Astrocyte of the cerebellum (primary cell): Measurements from ENCODE around the gene RTN4IP1.

Experiments used
- DNase-seq: peaks from one replicate; pipeline ENCODE4 v3.0.0-alpha.2; 2011; ENCODE audit warnings: low read depth
- H3K4me3 ChIP-seq: 2 replicates; pipeline ENCODE4 v1.5.1; 2011; ENCODE audit warnings: mild to moderate bottlenecking, low read depth, low read length, moderate library complexity
- in situ Hi-C: cut with HindIII; loops from 2 replicates; pipeline ENCODE4 v1.10.0; 2017; ENCODE audit warnings: low sequenced_read_pairs
- TF ChIP-seq, protein P1 (sequence below): IDR thresholded peaks from 2 replicates; pipeline ENCODE4 v1.5.1; 2012; ENCODE audit warnings: low read length, low read depth, moderate library complexity, mild to moderate bottlenecking; ENCODE audit errors: missing control alignments

The RTN4IP1 gene

DNA sequence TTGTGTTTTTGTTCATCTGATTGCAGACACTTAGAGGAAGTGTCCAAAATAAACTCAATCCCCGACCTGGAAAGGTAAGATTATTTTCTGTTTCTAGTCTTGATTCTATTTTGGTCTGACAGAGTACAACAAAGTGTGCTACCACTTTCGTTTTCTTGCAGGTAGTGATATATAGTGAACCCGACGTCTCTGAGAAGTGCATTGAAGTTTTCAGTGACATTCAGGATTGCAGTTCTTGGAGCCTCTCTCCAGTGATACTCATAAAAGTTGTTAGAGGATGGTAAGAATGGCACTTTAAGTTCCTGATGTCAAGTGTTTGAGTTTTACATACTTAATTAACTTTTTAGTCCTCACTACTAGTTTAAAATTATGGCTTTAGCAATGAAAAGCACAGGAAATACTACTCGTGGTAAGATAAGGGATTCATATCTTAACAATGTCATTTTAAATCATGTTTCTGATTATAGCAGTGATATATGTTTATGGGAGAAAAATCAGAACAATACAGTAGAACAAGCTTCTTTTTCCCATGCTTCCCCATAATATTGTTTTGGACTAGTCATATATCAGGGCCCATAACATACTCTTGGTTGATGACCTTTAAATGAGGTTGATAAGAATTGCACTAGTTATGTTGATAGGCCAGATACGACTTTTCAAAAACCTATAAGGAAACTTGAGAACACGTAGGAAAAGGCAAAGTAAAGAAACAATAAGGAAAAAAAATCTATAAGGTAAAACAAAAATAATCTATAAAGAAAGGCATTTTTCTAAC, 104.0 kb downstream of the RTN4IP1 start:
- TF ChIP-seq, protein P1, sequence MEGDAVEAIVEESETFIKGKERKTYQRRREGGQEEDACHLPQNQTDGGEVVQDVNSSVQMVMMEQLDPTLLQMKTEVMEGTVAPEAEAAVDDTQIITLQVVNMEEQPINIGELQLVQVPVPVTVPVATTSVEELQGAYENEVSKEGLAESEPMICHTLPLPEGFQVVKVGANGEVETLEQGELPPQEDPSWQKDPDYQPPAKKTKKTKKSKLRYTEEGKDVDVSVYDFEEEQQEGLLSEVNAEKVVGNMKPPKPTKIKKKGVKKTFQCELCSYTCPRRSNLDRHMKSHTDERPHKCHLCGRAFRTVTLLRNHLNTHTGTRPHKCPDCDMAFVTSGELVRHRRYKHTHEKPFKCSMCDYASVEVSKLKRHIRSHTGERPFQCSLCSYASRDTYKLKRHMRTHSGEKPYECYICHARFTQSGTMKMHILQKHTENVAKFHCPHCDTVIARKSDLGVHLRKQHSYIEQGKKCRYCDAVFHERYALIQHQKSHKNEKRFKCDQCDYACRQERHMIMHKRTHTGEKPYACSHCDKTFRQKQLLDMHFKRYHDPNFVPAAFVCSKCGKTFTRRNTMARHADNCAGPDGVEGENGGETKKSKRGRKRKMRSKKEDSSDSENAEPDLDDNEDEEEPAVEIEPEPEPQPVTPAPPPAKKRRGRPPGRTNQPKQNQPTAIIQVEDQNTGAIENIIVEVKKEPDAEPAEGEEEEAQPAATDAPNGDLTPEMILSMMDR = no peak
- H3K4me3 ChIP-seq = no peak overlapping the region
- in situ Hi-C loops = no loop called here
- DNase-seq = no peak

DNA sequence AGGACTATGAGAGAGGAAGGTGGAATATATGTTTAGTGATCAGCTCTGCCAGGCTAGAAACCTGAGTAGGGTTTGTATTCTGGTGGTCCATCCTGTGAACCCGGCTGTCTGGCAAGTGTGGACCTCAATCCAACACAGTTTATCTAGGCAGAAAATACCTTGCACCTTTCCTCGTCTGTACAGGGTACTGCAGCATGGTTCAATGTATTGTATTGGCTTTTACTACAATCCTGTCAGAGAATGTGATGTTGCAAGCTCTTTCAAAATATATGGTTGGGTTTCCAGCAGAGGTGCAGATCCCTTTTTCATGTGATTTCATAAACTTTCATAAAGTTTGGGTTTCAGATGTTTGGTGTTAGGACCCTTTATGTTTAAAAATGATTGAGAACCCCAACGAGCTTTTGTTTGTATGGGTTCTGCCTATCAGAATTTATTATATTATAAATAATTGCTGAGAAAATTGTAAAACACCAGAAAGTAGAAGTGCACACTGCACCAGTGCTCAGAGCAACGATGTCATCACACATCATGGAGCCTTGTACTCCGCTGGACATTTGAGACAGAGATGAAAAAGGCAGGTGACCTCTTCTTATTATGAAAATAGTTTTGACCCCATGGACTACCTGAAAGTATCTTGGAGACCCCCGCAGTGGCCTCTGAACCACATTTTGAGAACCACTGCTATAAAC, 106.6 kb downstream of the RTN4IP1 start:
- no peak overlapping the region for H3K4me3 ChIP-seq
- no peak for DNase-seq
- TF ChIP-seq, protein P1 = no peak
- in situ Hi-C loops = no loop called here
